WTC11 (cell line): ENCODE results near the gene MEAF6.

Experiments used
- CDX4 ChIP-seq: fragments of 250-450 bp; sonication (Bioruptor Pico); IDR thresholded peaks from 2 replicates; pipeline ENCODE4 v1.9.0; 2021; ENCODE audit warnings: moderate library complexity, mild to moderate bottlenecking, inconsistent platforms, borderline replicate concordance
- CTCF ChIP-seq: fragments of 200-600 bp; IDR thresholded peaks from 2 replicates; pipeline ENCODE4 v1.8.0; 2022; ENCODE audit warnings: antibody characterized with exemption
- ERG ChIP-seq: fragments of 250-450 bp; sonication (Bioruptor Pico); IDR thresholded peaks from 2 replicates; pipeline ENCODE4 v1.8.0; 2021; ENCODE audit warnings: mild to moderate bottlenecking
- FOXP4 ChIP-seq: sonication (generic); formaldehyde crosslinking; IDR thresholded peaks from 2 replicates; pipeline ENCODE4 v1.8.0; 2022; ENCODE audit warnings: mild to moderate bottlenecking, missing genetic modification reagents
- MAX ChIP-seq: sonication (generic); formaldehyde crosslinking; IDR thresholded peaks from 2 replicates; pipeline ENCODE4 v1.8.0; 2022; ENCODE audit warnings: mild to moderate bottlenecking, missing genetic modification reagents
- MYBL2 ChIP-seq: sonication (generic); formaldehyde crosslinking; IDR thresholded peaks from 2 replicates; pipeline ENCODE4 v1.8.1; 2023; ENCODE audit warnings: mild to moderate bottlenecking, moderate library complexity, missing genetic modification reagents
- USF2 ChIP-seq: sonication (generic); formaldehyde crosslinking; IDR thresholded peaks from 2 replicates; pipeline ENCODE4 v1.8.1; 2023; ENCODE audit warnings: mild to moderate bottlenecking, missing genetic modification reagents, moderate library complexity

GRCh38 chr1:37485902-37486679 lies 28.5 kb downstream of the MEAF6 start:
- no peak for TF ChIP-seq USF2 (CRISPR knock-in tag)
- TF ChIP-seq MAX, result no peak
- no peak for TF ChIP-seq CTCF
- no peak for TF ChIP-seq CDX4 (CRISPR knock-in tag)
- no peak for TF ChIP-seq FOXP4 (CRISPR knock-in tag)
- TF ChIP-seq MYBL2 (CRISPR knock-in tag), result no peak
- no peak for TF ChIP-seq ERG (CRISPR knock-in tag)
